Brain pericyte (primary cell): ENCODE data around the gene CCDC15.
"Not testable (repeated sequence)": the region's sequence is repeated elsewhere in the genome, so short reads cannot be mapped to it uniquely, and the experiment has no call there.

Source experiments
- DNase-seq: peaks from one replicate; pipeline ENCODE4 v3.0.0-alpha.2; 2012; ENCODE audit warnings: low read depth, low spot score

CCDC15 gene

DNA sequence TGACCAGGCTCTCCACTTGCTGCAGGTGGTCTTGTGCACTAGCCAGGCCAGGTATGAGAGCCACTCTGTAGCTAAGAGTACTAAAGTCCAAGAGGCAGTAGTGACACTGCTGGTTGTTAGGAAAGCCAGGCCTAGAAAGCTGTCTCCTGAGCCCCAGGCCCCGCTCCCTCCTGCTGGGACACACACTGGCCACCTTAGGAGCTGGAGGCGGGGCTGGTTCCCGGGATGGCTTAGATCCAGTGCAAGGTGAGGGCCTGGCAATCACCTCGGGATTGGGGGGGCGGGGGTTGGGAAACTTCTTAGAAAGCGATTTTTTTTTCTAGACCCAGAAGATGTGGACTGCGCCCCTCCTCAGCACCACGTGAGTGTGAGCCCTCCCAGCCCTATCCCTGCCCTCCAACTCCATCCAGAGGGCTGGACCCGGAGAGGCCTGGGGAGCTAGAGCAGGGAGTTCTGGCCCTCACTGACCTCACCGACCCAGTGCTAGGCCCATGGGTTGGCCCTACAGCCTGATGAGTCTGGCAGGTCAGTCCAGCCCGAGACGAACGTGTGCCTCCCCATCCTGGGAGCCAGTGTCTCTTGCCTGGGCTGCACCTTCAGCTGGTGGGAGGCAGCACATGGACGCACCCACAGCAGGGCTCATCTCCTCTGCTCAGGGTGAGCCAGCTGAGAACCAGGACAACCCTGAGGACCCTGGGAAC is 127.2 kb downstream of the CCDC15 start:
- DNase-seq = no peak

GRCh38 chr11:125082040-125082439 is 128.0 kb downstream of the CCDC15 start:
- DNase-seq = no peak

GRCh38 chr11:125082611-125083311 is 128.8 kb downstream of the CCDC15 start:
- peak; percentile 29 for DNase-seq

DNA sequence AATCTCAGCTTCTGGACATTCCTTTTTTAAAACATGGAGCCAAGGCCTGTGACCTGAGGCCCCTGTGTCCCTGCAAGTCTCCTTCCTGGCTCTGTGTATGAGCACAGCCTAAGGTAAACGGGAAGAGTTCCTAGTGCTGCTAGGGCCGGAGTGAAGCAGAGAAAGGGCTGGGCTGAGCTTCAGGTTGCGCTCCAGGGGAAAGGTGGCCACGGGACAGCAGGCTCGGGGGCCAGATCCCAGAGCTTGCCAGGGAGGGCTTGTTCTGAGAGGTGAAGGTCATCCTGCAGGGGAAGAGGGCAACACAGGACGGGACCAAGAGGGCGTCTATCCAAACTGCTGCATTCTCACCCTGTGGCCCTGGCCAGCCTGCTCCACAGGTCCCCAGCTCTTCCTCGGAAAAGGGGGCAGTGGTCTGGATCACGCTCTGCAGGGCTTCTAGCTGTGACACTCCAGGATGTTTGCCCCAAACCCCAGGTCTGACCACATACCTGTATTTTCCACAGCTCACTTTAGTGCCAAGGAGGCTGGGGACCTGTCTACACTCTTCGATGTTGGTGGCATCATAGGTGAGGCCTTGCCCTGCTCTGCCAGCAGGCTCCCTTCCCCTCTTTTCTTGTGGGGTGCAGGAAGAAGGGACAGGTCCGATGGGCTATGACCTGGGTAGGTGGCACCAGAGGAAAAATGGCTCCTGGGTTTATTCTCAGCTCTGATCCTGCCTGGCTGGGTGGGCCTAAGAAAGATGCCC is 129.5 kb downstream of the CCDC15 start:
- DNase-seq = no peak

DNA sequence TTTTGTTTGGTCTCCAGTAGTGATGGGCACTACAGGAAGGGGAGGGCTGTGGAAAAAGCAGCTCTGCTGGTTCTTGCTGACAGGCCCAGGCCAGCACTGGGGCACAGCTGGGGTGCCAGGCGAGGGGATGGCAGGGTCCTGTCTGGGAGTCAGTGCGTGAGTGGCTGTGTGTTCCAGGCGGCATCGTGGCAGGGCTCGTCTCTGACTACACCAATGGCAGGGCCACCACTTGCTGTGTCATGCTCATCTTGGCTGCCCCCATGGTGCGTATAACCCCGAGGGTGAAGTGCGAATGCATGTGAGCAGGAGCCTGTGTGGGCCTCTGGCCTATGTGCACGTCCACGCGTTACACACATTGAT is 130.0 kb downstream of the CCDC15 start:
- DNase-seq = no peak

DNA sequence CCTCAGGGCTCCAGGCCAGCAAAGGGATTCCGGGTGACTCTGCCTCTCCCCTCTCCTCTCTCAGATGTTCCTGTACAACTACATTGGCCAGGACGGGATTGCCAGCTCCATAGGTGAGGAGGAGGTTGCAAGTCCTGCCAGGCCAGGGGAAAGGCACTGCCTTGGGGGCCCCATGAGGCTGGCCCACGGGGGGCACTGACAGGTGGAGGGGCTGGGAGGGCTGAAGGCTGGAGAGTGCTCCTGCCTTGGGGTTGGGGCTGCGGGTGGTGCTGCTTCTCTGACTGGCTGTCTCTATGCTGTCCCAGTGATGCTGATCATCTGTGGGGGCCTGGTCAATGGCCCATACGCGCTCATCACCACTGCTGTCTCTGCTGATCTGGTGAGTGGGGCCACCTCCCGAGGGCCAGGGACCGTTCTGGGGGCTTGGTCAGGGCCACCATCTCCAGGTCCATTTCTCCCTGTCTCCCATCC is 130.8 kb downstream of the CCDC15 start:
- no peak for DNase-seq

DNA sequence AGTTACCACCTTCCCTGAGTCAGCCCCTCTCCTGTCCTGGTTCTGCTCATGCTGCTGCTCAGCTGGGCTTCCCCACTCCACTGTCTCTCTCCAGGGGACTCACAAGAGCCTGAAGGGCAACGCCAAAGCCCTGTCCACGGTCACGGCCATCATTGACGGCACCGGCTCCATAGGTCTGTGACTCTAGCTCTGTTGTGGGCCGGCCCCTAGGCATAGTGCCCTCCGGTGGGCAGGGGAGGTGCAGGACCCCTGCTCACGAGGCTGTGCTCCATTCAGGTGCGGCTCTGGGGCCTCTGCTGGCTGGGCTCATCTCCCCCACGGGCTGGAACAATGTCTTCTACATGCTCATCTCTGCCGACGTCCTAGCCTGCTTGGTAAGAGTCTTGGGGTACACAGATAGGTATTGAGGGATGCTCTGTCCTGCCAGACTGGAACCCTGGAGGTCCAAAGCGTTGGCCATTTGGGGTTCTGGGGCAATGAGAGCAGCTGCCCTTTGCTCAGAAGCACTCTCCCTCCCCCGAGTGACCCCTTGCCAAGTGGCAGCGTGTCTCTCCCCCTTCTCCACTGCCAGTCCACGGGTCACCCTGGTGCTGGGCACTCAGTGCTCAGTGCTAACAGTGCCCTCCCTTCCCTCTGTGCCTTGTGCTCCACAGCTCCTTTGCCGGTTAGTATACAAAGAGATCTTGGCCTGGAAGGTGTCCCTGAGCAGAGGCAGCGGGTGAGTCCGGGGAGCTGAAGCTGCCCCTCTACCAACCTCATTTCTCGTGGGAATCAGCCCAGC is 131.5 kb downstream of the CCDC15 start:
- DNase-seq = no peak

DNA sequence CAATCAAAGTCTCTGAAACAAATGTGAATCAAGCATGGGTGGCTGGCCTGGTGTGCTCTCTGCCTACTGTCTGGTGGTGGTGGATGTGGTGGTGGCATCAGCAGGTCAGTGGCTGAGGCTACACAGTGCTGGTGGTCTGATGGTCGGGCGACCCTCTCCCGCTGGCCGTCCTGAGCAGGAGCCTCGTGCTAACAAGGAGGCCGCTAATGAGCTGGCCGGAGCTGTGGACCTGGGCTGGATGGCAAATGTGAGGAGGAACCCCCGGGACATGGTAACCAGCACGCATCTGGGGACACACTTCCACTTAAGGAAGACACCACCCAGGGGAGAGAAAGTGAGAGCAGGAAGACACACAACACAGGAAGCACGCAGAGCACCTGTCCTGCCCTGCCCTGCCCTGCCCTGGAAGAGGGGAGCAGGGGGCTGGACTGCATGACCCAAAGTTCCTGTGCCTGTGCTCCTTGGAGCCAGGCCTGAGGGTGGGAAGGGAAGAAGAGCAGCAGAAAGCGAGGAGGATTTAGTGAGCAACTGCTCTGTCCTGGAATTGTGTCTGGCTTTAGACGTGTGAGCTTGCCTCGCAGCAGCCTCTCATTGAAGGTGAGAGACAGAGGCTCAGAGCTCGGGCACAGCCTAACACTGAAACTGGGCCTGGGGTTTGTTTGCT is 132.8 kb downstream of the CCDC15 start:
- no peak for DNase-seq

DNA sequence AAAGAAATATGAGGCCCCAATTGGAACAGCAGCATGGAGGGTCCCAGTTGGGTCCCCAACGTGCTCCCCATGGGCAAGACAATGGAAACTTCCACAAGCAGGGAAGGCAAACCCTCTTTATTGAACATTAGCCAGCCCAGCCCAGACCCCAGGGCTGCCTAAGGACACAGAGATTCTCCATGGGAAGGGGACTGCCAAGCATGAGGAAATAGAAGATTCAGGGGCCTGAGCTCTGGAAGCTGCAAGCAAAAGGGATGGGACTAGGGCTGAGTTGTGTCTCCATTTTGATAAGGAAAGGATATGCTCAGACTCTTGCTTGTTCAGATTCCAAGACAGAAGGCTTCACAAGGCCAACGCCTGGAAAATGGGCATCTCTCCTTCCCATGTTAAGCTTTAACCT is 134.1 kb downstream of the CCDC15 start:
- DNase-seq = no peak

- DNase-seq = no peak
Observed at GRCh38 chr11:125088576-125089455, 134.8 kb downstream of the CCDC15 start.

DNA sequence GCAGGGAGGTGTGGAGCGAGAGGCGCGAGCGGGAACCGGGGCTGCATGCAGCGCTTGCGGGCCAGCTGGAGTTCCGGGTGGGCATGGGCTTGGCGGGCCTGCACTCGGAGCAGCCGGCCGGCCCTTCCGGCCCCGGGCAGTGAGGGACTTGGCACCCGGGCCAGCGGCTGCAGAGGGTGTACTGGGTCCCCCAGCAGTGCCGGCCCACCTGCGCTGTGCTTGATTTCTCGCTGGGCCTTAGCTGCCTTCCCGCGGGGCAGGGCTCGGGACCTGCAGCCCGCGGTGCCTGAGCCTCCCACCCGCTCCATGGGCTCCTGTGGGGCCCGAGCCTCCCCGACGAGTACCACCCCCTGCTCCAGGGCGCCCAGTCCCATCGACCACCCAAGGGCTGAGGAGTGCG is 135.5 kb downstream of the CCDC15 start:
- DNase-seq = not testable (repeated sequence)

DNA sequence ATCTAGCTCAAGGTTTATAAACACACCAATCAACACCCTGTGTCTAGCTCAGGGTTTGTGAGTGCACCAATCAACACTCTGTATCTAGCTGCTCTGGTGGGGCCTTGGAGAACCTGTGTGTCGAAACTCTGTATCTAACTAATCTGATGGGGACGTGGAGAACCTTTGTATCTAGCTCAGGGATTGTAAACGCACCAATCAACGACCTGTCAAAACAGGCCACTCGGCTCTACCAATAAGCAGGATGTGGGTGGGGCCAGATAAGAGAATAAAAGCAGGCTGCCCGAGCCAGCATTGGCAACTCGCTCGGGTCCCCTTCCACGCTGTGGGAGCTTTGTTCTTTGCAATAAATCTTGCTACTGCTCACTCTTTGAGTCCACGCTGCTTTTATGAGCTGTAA is 136.1 kb downstream of the CCDC15 start:
- DNase-seq = not testable (repeated sequence)

GRCh38 chr11:125090816-125091215 is 136.8 kb downstream of the CCDC15 start:
- no peak for DNase-seq
